Liver (tissue), 3 donors: ENCODE data around the gene FAM153A.
"Not testable (repeated sequence)": the region's sequence is repeated elsewhere in the genome, so short reads cannot be mapped to it uniquely, and the experiment has no call there.

Experiments used
- CTCF ChIP-seq: fragments of 150-350 bp; IDR thresholded peaks from 2 replicates; pipeline ENCODE4 v1.5.1; 2017; ENCODE audit warnings: improper control_type of control experiment, low read depth, low read length; ENCODE audit not compliant: missing input control
- HNF4G ChIP-seq: IDR thresholded peaks from 2 replicates; pipeline ENCODE4 v1.6.1; 2016; ENCODE audit warnings: antibody characterized with exemption
- RAD21 ChIP-seq, 2 donors: IDR thresholded peaks; 2 replicates each; pipeline ENCODE4 v1.6.1; 2016; ENCODE audit warnings: antibody characterized with exemption in 2 of 2, mild to moderate bottlenecking in 2 of 2
- YY1 ChIP-seq: IDR thresholded peaks from 2 replicates; pipeline ENCODE4 v1.6.1; 2016; ENCODE audit warnings: antibody characterized with exemption, mild to moderate bottlenecking
- donor health status: healthy.
- donor health status: healthy.

GRCh38 chr5:177832287-177832686 lies 49.6 kb upstream of the FAM153A start:
- not testable (repeated sequence) for TF ChIP-seq HNF4G; CTCF; YY1; RAD21 (IDR thresholded peaks at IDR 0.05)
